ENCODE results near the gene PTPRM. TPM values are rescaled to one million over a fixed set of nuclear protein-coding genes. Genes with fewer than 3 reads are reported as not detected.

PTPRM gene
- total RNA-seq, 1 experiment from 2014 or later = 6.2 TPM

DNA sequence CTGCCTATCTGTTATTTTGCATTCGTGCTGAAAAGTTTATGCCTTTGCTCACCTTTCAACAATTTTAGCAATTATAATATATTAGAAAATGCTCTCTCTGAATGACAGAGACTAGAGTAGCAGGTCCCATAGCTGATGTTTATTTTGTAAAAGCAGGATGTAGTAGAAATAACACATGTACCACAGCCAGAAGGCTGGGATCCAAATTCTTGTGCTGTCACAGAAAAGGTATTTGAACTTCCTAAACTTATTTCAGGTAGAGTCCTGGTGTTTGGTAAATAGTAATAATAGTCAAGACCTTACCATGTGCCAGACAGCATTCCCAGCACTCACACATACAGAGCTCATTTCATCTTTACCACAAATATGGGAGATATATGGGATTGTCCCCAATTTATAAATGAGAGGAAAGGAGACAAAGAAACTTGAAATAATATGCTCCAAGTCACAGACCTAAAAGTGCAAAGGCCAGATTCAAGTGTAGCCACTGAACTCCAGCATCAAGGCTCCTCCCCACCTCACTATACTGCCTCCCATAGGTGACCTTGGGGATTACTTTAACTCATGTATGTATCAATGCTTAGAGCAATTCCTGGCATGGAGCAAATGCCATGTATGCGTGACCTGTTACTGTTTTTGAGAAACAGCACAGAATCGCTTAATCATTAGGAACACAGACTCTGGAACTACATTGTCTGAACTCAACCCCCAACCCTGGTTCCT lies 757.4 kb downstream of the PTPRM start:
- H3K36me3 Mint-ChIP-seq (ENCODE audit: insufficient read depth in 1 of 3, low read depth in 3 of 3) = no peaks in the 10 kb centered on the region; a peak in 1 of 7 replicates
- no peak overlapping the region for H3K23ac ChIP-seq (ENCODE audit: insufficient read length, low read depth, low read length)

More for the DNA sequence above, 757.4 kb downstream of the PTPRM start:
- Histone ChIP-seq H3K23me2 (ENCODE audit: insufficient read length, low read depth, low read length, poor library complexity, severe bottlenecking) (no peaks in the 10 kb centered on the region), H4K8ac (replicated peaks; ENCODE audit: insufficient read length, low read depth, low read length) (no peak overlapping the region), H3K4me1 (ENCODE audit: insufficient read depth, low read length) (no peaks in the 10 kb centered on the region), H3K18ac (ENCODE audit: insufficient read length, low read depth, low read length) (no peak overlapping the region), H3K56ac (ENCODE audit: insufficient read length, low read depth, low read length) (no peak overlapping the region), H3K4me2 (ENCODE audit: insufficient read depth, insufficient read length, low read length) (no peak overlapping the region), H4K20me1 (ENCODE audit: control insufficient read depth, insufficient read depth, insufficient read length) (no peaks in the 10 kb centered on the region), H3K27me3 (ENCODE audit: insufficient read depth, low read length) (no peaks in the 10 kb centered on the region), H3K14ac (ENCODE audit: insufficient read depth, low read length) (no peak overlapping the region), H3K79me1 (ENCODE audit: insufficient read depth, low read depth, low read length, poor library complexity, severe bottlenecking) (no peaks in the 10 kb centered on the region), H3K4ac (ENCODE audit: low read depth, low read length) (no peak overlapping the region), H2BK120ac (ENCODE audit: low read depth, low read length, poor library complexity, severe bottlenecking) (no peak overlapping the region), H2BK5ac (ENCODE audit: insufficient read length, low read length) (no peak overlapping the region), H2AK5ac (ENCODE audit: insufficient read length, low read length) (no peak overlapping the region), H3K9ac (ENCODE audit: extremely low read depth, insufficient read length, low read length) (no peak overlapping the region), H2BK15ac (ENCODE audit: low read depth, low read length) (no peak overlapping the region), H3K27ac (ENCODE audit: insufficient read length, low read depth, low read length) (no peak overlapping the region), H4K5ac (ENCODE audit: insufficient read length, low read depth, low read length) (no peak overlapping the region), H3T11ph (ENCODE audit: low read length) (no peak overlapping the region), H2BK20ac (ENCODE audit: low read depth, low read length, poor library complexity, severe bottlenecking) (no peak overlapping the region), H2BK12ac (ENCODE audit: insufficient read length, low read depth, low read length) (no peak overlapping the region), H2AFZ (ENCODE audit: low read length) (no peak overlapping the region), H3K79me2 (ENCODE audit: insufficient read depth, low read length) (no peaks in the 10 kb centered on the region), H4K91ac (ENCODE audit: insufficient read length, low read depth, low read length) (no peak overlapping the region), H3K9me3 (ENCODE audit: control insufficient read depth, low read depth, low read length) (no peaks in the 10 kb centered on the region)
- no peak overlapping the region for H3K27ac Mint-ChIP-seq
- TF ChIP-seq CTCF (conservative IDR thresholded peaks at IDR 0.05) = peak; percentile 50
- WGBS (ENCODE audit: extremely low coverage, insufficient read length, low lambda C conversion rate) = no CpG with 5 or more reads among the region's 3 CpGs
- no peak for DNase-seq
- no peak overlapping the region for H3K4me3 Mint-ChIP-seq
- H3K27me3 Mint-ChIP-seq (ENCODE audit: low read depth) = no peaks in the 10 kb centered on the region; the same call in 1 of the 2 replicates
- H3K4me1 Mint-ChIP-seq = no peaks in the 10 kb centered on the region
- no peaks in the 10 kb centered on the region for H3K9me3 Mint-ChIP-seq
